Measurements from ENCODE around the gene SREBF2.

Gene SREBF2

DNA sequence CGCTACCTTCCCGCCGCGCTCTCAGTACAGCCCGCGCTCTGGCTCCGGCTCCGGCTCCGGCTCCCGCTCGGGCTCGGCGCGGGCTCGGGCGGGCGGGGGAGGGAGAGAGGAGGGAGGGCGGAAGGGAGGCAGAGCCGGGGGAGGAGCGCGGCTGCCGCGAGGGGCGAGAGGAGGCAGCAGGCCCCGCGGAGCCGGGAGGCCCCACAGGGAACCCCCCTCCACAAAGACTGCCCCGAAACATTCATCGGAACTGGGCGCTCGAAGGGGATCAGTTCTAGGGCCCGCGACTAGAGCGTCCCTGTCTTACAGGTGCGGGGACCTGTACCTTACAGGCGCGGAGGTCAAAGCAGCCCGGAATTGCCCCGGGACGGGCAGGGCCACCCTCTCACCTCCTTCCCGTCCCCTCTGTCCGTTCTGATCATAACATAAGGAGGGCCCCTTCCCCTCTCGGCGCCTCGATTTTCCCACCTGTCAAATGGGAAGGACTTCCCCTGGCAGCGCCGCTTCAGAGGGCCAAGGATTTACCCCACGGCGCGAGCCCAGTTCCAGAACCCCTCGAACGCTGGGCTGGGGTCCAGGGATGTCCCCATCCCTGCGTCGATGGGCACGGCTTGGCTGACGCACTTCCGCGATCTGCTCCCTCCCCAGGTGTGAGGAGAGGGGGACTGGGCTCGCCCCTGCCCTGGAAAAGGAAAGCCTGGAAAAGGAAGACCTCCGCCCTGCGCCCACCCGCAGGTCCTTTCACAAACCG is 82.3 kb downstream of the SREBF2 start, which contains the start of gene SHISA8:
Gene SHISA8 (minus strand): TSS at position 40 of the 751 bp plus-strand sequence. CDS start 407 bp downstream, outside the sequence.
- DNase-seq (peak; percentile 44 to 55 (median 50)), ATAC-seq (replicated peaks) (peak; percentile 59)
- peaks cover 26% of the 10 kb centered on the region for H3K36me3 Mint-ChIP-seq (ENCODE audit: insufficient read depth)
- H3K4me3 Mint-ChIP-seq, result peak within 1 kb of the TSS; percentile 50 to 59
- H3K4me1 Mint-ChIP-seq (ENCODE audit: low read depth in 2 of 2), result peaks cover 6 to 15% of the 10 kb centered on the region in 2 donors
- no peaks in the 10 kb centered on the region for H3K9me3 Mint-ChIP-seq
- peaks cover 46 to 53% of the 10 kb centered on the region in 2 donors for H3K27me3 Mint-ChIP-seq
- no peak within 1 kb of the TSS for H3K27ac Mint-ChIP-seq

DNA sequence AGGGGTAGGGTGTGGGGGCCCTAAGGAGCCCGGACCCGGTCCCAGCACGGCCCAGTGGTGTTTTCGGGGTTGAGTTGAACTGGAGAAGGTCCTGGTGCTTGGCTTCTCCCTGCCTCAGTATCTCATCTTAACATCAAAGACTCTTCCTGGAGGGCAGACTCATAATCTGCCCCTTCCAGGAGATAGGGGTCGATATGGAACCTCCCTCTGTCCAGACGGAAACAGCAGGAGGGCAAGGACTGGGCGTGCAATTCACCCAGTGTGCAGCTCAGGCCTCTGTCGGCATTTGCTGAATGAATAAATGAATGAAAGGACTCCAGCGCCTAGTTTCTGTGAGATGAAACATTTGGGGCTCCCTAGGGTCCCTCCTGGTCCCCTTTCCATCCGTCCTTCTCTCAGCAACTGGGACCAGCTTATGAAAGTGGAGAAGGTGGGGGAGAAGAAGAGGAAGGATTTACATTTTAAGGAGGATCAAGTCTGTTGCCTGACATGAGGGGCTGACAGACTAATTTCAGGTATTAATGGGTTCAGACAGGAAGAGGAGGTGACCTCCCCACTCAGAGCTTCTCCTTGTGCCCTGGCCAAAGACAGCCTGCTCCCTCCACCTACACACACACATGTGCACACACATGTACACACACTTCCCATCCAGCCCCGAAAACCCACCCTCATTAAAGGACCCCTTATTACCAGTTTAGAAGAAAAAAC is 83.0 kb downstream of the SREBF2 start:
- Mint-ChIP-seq H3K9me3 (no peaks in the 10 kb centered on the region), H3K4me1 (ENCODE audit: low read depth in 2 of 2) (peaks cover 6 to 16% of the 10 kb centered on the region in 2 donors), H3K27me3 (peaks cover 46 to 52% of the 10 kb centered on the region in 2 donors), H3K36me3 (ENCODE audit: insufficient read depth) (peaks cover 32% of the 10 kb centered on the region), H3K27ac (no peak overlapping the region), H3K4me3 (peak overlapping the region; percentile 50 to 59)
- DNase-seq (no peak), ATAC-seq (replicated peaks) (no peak)

DNA sequence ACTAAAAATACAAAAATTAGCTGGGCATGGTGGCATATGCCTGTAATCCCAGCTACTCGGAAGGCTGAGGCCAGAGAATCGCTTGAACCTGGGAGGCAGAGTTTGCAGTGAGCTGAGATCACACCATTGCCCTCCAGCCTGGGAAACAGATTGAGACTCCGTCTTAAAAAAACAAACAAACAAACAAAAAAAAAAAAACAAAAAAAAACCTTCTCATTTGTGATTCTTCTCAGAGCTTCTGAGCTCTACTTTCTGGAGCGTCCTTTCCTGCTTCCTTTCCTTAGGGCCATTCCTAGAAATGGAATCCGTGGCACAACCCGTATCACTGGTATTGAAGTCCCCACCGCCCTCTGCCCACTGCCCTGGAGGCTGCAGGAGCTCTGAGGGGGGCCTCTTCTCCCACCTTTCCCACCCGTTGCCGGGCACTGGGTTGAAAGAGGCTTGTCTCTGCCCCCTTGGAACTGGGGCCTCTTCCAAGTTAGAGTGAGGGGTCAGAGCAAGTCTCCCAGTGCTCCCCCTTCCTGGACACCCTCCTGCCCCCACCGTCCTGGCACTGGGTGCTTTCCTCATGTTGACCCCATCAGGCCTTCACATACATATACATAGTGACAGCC is 83.9 kb downstream of the SREBF2 start:
- Mint-ChIP-seq H3K4me3 (peak overlapping the region in 1 of 2 donors; percentile 33), H3K36me3 (ENCODE audit: insufficient read depth) (peaks cover 38% of the 10 kb centered on the region), H3K27me3 (peaks cover 39 to 43% of the 10 kb centered on the region in 2 donors), H3K27ac (peak overlapping the region in 1 of 2 donors; percentile 41), H3K9me3 (no peaks in the 10 kb centered on the region), H3K4me1 (ENCODE audit: low read depth in 2 of 2) (peaks cover 0 to 11% of the 10 kb centered on the region in 2 donors)
- no peak for DNase-seq
- ATAC-seq (replicated peaks), result no peak

DNA sequence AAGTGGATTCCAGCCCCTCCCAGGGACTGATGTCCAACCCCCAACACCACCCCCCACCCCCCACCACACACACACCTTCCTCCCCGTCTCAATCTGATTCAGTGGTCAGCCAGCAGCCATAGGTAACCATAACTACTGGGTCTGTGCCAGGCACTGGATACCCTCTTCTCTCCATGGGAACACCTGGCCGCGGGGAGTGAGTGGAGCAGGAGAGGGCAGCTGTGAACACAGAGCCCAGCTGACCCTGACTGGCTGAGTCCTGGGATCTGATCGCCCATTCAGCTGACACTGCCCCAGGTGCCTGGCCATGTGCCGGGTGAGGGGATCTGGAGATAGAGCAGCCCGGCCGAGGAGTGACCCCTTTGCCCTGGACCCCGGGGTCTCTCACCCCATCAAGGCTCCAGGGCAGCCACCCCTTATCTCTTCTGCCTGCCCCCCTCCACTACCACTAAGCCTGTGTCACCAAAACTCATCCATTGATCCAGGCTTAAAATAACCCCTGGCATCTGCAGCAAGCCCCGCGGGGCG is 84.5 kb downstream of the SREBF2 start:
- Mint-ChIP-seq H3K27ac (peak overlapping the region in 1 of 2 donors; percentile 41), H3K27me3 (peaks cover 33 to 37% of the 10 kb centered on the region in 2 donors), H3K4me3 (peak overlapping the region in 1 of 2 donors; percentile 33), H3K4me1 (ENCODE audit: low read depth in 2 of 2) (peaks cover 0 to 11% of the 10 kb centered on the region in 2 donors), H3K9me3 (no peaks in the 10 kb centered on the region), H3K36me3 (ENCODE audit: insufficient read depth) (peaks cover 40% of the 10 kb centered on the region)
- DNase-seq, result no peak
- ATAC-seq (replicated peaks), result no peak

DNA sequence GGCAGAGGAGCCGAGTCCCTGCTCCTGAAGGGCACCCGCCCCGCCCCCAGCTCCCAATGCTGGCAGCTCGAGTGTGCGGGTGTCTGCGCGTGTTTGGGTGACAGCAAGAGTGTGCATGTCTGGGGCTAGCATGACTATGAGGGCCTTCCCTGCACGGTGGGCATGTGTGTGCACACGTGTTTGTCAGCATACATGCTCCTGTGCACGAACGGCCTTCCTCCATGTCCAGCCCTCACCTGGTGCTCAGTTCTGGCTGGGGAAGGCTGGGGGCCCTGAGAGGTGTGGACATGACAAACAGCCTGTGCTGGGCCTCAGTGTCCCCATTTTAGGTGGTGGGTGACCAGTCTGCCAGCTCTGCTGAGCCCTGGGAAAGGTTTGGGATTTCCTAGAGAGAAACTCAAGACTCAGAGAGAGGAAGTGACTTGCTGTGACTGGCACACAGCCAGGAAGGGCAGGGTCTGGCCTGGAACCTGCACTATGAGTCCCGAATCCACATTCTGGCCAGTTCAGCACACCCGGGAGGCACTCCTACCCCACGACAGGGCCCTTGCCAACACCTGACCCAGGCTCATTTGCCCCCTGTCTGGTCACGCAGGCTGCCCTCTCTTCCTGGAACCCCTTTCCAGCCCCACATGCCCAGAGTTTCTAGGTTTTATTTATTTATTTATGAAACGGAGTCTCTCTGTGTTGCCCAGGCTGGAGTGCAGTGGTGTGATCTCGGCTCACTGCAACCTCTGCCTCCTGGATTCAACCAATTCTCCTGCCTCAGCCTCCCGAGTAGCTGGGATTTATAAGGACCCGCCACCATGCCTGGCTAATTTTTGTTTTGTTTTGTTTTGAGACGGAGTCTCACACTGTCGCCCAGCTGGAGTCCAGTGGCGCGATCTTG is 85.2 kb downstream of the SREBF2 start:
- peak overlapping the region in 1 of 2 donors; percentile 6 for H3K4me3 Mint-ChIP-seq
- no peak overlapping the region for H3K27ac Mint-ChIP-seq
- no peaks in the 10 kb centered on the region for H3K9me3 Mint-ChIP-seq
- ATAC-seq (replicated peaks) (no peak), DNase-seq (no peak)
- H3K4me1 Mint-ChIP-seq (ENCODE audit: low read depth in 2 of 2), result peaks cover 0 to 7% of the 10 kb centered on the region in 2 donors
- peaks cover 42% of the 10 kb centered on the region for H3K36me3 Mint-ChIP-seq (ENCODE audit: insufficient read depth)
- H3K27me3 Mint-ChIP-seq, result peaks cover 26 to 30% of the 10 kb centered on the region in 2 donors

DNA sequence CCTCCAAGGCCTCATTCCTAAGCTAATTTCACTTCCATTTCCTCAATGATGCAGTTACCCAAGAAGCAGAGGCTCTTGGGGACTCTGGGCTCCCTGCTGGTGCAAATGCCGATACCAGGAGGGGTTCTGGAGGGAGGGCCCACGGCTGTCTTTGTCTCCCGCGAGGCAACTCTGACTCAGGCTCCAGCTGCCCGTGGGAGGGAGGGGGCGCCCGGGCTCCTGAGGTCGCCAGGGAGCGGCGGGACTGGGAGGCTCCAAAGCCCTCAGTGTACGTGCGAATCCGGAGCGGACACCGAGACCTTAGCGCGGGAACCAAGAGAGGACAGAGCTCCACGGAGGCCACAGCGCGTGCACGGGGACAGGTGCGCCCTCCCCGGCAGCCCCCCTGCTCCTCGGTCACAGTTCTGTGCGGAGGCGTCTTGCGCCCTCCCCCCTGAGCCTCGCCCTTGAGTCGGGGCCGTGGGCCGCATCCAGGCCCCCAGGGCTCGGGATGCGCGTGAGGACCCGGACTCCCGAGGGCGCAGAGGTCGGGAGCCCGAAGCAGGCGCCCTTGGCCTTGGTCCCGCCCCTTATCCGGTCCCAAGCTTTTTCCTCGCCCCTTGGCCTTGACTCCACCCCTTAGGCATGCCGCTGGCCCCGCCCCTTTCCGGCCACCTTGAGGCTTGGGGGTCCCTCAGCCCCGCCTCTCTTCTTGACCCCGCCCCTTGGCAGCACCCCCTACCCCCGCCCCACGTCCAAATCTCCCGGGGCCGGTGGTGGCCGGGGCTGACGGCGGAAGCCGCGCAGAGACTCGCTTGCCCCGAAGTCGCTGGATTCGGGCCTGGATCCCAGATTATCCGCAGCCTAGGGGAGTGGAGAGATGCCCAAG is 86.7 kb downstream of the SREBF2 start:
- DNase-seq (no peak), ATAC-seq (replicated peaks) (peak; percentile 31)
- no peaks in the 10 kb centered on the region for H3K9me3 Mint-ChIP-seq
- peaks cover 0 to 7% of the 10 kb centered on the region in 2 donors for H3K4me1 Mint-ChIP-seq (ENCODE audit: low read depth in 2 of 2)
- H3K4me3 Mint-ChIP-seq, result peak overlapping the region; percentile 61 to 70
- H3K36me3 Mint-ChIP-seq (ENCODE audit: insufficient read depth), result peaks cover 38% of the 10 kb centered on the region
- peaks cover 21 to 24% of the 10 kb centered on the region in 2 donors for H3K27me3 Mint-ChIP-seq
- H3K27ac Mint-ChIP-seq, result peak overlapping the region in 1 of 2 donors; percentile 68

DNA sequence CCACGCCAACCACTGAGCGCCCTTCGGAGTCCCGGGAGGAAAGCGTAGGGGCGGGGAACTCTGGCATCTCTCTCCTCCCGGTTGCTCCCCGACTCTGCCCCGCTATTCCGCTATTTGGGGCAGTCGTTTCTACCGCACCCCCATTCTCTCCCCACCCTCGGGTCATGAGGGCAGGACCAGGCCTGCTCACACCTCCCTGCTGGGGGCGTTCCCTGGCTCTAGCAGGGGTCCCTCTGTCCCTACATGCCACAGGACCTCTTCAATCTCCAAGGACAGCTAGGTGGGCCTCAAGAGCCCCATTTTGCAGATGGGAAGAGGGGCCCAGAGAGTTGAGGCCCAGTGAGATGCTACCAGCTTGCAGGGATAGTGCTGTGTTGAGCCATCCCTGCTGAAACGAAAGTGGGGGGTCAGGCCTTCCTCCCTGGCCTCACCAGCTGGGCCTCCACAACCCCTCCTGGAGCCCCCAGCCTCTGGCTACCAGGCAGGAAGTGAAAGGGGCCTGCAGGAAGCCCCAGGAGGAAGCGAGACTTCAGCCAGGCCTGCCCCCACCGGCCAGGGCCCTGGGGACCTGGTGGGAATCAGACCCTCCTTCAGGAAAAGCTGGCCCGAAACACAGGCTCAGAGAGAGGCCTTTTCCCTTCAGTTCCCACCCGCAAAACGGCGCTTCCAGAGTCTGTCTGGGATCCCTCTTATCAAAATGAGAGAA is 87.5 kb downstream of the SREBF2 start:
- Mint-ChIP-seq H3K4me3 (peak overlapping the region; percentile 22 to 70), H3K4me1 (ENCODE audit: low read depth in 2 of 2) (peaks cover 0 to 9% of the 10 kb centered on the region in 2 donors), H3K27ac (peak overlapping the region in 1 of 2 donors; percentile 68), H3K9me3 (no peaks in the 10 kb centered on the region), H3K27me3 (peaks cover 18 to 21% of the 10 kb centered on the region in 2 donors), H3K36me3 (ENCODE audit: insufficient read depth) (peaks cover 42% of the 10 kb centered on the region)
- ATAC-seq (replicated peaks) (no peak), DNase-seq (no peak)

DNA sequence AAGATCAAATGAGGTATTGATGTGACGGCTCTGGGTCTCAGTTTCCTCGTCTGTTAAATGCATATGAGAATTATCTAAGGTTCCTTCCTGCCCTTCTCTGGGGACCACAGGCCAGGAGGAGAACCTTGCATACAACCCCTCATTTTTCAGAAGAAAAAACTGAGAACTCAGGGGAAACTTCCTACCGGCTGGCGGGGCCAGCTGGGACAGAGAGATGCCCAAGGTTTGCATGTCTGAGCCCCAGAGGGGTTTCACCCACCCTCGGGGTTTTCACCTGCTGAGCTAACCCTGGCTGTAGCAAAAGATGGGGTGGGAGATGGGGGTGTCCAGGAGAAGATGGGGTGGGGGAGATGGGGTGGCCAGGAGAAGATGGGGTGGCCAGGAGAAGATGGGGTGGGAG is 89.4 kb downstream of the SREBF2 start:
- DNase-seq, result no peak
- H3K4me1 Mint-ChIP-seq (ENCODE audit: low read depth in 2 of 2), result peaks cover 4 to 13% of the 10 kb centered on the region in 2 donors
- no peak for ATAC-seq (replicated peaks)
- H3K36me3 Mint-ChIP-seq (ENCODE audit: insufficient read depth), result peaks cover 38% of the 10 kb centered on the region
- H3K27ac Mint-ChIP-seq, result peak overlapping the region in 1 of 2 donors; percentile 23
- peaks cover 1 to 2% of the 10 kb centered on the region in 2 donors for H3K27me3 Mint-ChIP-seq
- no peak overlapping the region for H3K4me3 Mint-ChIP-seq
- H3K9me3 Mint-ChIP-seq, result no peaks in the 10 kb centered on the region

DNA sequence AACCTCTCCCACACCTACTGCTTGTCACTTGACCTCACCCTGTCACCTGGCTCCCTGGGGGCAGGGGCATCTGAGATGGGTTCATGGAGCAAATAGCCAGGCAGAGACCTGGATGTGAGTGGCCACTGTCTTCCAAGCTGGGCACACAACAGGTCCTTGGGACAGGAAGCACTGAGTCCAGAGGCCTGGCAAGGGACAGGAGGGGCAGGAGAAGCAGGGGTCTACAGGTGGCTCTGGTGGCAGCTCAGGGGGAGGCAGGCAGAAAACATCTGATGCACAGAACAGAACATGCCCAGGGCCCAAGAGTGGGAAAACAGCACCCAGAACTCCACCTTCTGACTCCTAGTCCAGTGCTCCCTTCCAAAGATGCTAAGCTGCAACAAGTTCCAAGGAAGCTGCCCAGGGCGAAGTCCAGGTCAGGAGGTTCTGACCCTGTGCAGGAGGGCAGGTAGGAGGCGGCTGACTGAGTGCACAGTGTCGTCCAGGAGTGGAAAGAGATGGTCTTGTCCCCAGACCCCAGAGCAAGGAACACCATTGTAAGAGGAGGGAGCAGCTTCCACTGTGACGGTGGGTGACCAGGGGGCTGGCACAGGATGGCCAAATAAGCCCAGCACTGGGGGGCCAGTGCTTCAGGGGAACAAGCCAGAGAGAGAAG is 90.2 kb downstream of the SREBF2 start:
- Mint-ChIP-seq H3K36me3 (ENCODE audit: insufficient read depth) (peaks cover 39% of the 10 kb centered on the region), H3K9me3 (no peaks in the 10 kb centered on the region), H3K27ac (no peak overlapping the region), H3K4me3 (no peak overlapping the region), H3K27me3 (no peaks in the 10 kb centered on the region), H3K4me1 (ENCODE audit: low read depth in 2 of 2) (peaks cover 4 to 19% of the 10 kb centered on the region in 2 donors)
- ATAC-seq (replicated peaks) (no peak), DNase-seq (no peak)

DNA sequence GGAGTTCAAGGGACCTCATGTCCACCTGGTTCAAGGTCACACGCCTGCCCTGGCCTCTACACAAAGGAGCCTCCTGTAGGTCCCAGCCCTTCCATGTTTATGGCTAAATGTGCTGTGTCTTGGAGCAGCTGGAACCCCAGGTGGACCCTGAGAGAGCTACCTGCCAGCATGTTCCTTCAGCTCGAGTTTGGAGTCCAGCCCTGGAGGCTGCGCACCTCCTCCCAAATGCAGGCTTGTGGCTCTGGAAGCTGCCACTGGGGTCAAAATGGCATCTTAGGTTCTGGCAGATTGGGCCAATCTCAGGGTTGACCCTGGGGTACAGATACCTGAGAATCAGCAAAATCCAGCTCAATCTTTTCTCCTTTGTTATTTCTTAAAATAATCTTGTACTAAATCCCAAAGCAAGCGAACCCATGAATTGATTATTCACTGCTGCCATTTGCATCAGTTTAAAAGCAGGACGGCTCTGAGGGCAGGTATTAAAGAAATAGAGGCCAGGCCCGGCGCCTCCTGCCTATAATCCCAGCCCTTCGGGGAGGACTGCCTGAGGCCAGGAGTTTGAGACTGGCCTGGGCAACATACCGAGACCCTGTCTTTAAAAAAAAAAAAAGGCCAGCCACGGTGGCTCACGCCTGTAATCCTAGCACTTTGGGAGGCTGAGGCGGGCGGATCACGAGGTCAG is 90.8 kb downstream of the SREBF2 start:
- ATAC-seq (replicated peaks), result no peak
- H3K27ac Mint-ChIP-seq, result no peak overlapping the region
- H3K36me3 Mint-ChIP-seq (ENCODE audit: insufficient read depth), result peaks cover 34% of the 10 kb centered on the region
- H3K9me3 Mint-ChIP-seq, result no peaks in the 10 kb centered on the region
- no peak overlapping the region for H3K4me3 Mint-ChIP-seq
- no peaks in the 10 kb centered on the region for H3K27me3 Mint-ChIP-seq
- DNase-seq, result no peak
- H3K4me1 Mint-ChIP-seq (ENCODE audit: low read depth in 2 of 2), result peaks cover 4 to 22% of the 10 kb centered on the region in 2 donors

All from effector memory CD8-positive, alpha-beta T cell (primary cell).